T-helper 1 cell (primary cell): ENCODE results near the gene MYL6.
"Not testable (repeated sequence)": the region's sequence is repeated elsewhere in the genome, so short reads cannot be mapped to it uniquely, and the experiment has no call there.

Experiments used
- DNase-seq, 5 donors: peaks; one replicate each; pipeline ENCODE4 v3.0.0-alpha.2; 2012 to 2020

Gene MYL6

GRCh38 chr12:56156464-56157200, 1.5 kb upstream of the MYL6 start:
- DNase-seq: not testable (repeated sequence)

DNA sequence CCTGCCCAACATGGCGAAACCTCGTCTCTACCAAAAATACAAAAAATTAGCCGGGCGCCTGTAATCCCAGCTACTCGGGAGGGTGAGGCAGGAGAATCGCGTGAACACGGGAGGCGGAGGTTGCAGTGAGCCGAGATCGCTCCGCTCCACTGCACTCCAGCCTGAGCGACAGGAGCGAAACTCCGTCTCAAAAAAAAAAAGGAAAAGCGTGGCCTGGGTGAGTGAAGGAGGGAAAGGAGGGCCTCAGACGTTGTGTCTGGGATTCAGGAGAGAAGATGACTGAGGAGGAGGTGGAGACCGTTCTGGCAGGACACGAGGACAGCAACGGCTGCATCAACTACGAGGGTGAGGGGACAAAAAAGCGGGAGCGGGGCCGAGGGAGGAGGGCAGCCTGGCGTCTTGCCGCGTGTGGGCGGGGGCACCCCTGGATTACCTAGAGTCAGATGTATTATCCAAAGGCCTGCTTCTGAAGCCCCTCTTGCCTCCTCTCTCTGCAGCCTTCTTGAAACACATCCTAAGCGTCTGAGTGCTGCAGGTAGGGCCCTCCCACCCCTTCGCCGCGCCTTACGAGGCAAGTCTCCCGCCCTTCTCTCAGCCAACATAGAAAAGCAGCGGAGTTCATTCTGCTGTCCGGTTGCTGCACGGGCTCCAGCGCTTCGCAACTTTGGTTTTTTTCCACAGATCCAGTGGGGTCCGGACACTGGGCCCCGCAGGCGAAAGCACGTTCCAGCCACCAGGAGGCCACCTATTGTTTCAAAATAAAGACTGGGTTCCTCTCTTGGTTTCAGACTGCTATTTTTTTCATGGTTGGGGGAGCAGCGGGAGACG, 744 bp upstream of the MYL6 start:
- DNase-seq: peak; percentile 19 to 72 (median 42)

GRCh38 chr12:56158926-56159461, 835 bp downstream of the MYL6 start:
- DNase-seq: peak in 1 of 5 donors; percentile 42

- DNase-seq: no peak
These were observed 1.5 kb downstream of the MYL6 start for GRCh38 chr12:56159482-56160192.

DNA sequence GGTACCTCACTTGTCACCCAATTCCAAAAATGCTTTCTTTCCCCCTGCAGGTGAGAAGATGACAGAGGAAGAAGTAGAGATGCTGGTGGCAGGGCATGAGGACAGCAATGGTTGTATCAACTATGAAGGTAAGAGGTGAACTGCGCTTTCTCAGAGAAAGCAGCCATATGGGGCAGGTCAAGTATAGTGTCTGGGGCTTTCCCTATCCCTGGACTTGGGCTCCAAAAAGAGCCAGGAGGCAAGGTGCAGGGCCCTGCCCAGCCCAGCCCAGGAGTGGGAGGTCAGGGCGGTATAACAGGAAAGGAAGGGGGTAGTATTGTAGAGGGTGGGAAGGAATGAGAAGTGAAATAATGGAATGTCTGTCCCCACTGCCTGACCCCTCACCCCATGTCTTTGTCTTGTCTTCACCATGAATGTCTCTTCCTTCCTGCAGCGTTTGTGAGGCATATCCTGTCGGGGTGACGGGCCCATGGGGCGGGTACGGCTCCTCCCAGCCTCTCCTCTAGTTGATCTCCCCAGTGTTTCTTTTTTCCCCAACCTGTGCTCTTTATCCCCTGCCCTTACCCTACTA, 2.1 kb downstream of the MYL6 start:
- peak; percentile 38 to 71 (median 57) for DNase-seq

DNA sequence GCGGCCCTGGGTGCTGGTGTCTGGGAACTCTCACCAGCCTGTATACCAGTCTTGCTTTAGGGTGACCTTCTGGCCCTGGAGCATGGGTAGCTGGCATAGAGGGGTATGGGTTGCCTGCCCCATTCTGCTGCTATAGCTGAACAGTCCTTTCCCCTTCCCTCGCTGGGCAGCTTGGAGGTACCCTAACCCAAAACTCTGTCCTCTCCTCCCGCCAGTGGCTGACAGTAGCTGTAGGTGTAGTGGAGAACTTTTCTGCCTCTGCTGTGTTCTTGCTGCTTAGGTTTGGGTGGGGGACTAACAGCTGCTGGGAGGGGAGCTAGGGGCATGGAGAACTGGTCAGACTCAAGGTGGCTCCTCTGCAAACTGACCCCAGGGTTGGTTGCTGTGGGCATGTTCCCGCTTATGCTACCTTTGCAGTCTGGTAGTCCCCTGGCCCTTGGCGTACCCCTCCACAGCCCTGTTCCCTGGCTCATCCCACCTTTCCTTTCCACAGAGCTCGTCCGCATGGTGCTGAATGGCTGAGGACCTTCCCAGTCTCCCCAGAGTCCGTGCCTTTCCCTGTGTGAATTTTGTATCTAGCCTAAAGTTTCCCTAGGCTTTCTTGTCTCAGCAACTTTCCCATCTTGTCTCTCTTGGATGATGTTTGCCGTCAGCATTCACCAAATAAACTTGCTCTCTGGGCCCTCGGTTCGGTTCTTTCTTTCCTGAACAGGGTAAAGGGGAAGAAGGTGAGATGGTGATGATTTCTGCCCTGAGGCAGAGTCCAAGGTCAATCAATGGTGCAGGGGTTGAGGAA, 2.9 kb downstream of the MYL6 start:
- no peak for DNase-seq

DNA sequence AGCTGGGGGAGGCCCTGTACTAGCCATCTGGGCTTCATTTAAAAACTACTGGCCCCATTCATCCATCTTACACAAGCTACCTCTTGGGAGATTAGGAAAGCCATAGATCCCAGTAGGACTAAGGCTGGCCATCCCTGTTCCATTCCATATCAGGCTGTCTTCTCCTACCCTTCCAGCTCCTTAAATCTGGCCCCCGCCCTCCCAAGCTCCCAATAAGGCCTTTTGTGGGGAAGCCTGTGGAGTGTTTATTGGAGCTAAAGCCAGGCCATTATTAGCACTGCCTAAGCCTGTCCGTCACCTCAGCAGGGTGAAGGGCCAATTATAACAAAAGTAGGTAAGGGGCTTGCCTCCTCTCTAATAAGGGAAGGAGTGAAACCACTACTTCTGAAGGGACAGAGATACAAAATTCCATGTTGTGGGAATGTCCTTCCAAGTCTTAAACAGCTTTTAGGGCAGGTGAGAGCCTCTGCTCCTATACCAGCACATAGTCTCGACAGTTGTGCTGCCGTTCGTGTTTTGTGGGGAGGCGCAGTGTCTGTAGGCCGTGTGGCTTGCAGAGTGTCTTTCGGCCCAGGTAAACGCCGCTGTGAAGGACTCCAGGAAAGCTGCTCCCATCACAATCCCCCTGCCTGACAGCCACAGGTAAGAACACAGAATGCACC, 3.7 kb downstream of the MYL6 start:
- DNase-seq: no peak

DNA sequence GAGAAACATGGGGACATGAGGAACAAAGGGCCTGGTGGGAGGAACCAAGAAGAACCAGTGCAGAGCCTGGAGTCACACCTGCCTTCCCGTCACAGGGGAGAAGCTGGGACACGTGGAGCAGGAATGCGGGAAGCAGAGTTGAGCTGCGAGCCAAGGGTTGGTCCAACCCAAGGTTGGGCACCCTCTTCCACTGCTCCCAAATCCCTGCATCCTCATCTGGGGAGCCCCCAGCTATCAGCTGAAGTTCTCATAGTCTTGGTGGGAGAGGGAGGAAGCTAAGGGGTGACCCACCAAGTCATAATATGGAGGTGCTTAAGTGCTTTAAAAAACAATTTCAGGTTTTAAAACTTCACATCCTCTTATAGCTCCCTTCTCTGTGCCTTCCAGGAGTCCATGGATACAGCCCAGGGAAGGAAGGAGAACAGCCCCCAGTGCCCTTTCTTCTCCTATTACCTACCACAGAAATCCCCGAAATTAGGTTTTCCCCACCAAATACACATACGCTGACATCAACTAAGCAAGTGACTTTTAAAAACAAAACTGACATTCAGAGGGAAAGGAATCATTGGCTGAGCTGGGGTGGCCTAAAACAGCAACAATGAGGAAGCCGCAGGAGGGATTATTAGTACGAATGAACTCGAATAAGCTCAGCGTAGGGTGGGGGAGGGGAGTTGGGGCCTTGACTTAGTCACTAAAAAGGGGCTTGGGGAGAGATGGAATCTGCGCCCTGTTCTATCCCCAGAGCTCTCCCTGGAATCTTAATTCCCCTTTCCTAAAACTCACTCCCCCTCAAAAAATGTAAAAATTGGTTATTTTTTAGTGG, 4.5 kb downstream of the MYL6 start:
- no peak for DNase-seq

- DNase-seq: no peak
These were observed 5.6 kb downstream of the MYL6 start for GRCh38 chr12:56163533-56164344.

DNA sequence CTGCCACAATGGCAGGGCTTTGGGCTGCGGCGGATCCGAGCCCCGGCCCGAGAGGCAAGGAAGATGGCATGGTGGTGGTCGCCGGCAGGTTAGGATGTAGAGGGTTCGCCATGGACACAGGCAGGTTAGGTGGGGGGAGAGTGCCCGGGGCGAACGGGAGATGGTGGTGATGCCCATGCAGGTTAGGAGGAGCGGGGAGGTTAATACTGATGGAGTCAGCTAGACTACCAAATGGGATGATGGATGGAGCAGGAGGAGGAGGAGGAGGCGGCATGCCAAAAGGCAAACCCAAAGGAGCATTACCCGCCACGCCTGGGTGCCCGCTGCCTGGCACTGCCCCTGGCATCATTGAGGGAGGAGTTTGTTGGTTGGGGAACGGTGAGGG, 6.2 kb downstream of the MYL6 start:
- no peak for DNase-seq

DNA sequence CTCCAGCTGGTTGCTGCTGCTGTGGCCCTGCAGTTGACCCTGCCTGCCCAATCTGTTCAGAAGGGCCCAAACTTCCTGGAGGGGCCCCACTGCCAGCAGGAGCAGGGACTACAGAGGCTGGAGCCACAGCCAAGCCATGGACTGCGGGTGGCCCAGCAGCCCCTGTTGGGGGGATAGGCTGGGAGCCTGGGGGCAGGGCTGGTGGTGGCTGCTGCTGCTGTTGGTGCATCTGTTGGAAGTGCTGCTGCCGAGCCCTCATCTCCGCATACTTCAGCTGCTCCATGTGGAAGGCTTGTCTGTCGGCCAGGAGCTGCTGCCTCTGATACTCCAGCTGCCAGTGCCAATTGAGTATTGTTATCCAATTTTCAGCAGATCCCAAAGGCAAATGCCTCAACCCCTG, 7.2 kb downstream of the MYL6 start:
- DNase-seq: no peak

DNA sequence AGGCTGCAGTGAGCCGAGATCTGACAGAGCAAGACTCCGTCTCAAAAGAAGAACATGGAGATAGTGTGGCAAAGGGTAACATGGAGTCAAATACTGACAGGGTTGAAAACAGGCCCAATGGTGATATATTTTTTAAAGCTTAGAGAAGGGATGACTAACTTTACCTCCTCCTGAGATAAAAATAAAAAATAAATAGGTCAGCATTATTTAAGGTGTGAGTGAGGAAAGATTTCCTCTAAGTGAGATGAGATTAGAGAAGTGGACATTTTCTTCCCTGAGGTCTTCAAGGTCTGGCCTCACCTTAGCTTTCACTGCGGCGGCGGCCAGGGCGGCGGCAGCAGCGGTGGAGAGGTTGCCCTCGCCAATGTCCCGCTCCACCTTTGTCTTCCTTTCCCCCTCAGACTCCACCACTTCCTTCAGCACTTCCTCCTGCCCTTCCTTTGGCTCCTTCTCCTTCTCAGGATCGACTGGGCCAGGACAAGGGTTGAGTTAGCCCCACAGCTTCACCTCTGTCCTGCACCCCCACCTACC, 11.1 kb downstream of the MYL6 start:
- DNase-seq: no peak

- no peak for DNase-seq
These were observed 14.7 kb downstream of the MYL6 start for GRCh38 chr12:56172839-56173238.

DNA sequence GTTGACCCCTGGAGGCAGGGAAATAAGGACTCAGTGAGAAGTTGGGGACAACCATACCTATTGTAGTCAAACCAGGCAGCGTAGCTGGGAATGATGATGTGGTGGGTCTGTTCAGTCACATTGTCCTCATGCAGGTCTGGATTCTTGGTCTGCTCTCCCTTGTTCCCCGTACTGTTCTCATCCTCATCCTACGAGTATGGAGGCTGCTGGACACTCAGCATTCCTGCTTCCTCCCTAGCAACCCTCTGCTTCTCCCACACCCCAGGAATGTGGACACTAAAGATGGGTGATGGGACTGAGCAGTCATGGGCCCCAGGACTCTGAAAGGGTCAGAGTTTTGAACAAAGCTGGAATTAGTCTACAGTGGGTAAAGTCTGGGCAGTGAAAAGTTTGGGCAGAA, 20.2 kb downstream of the MYL6 start:
- DNase-seq: no peak

- DNase-seq: no peak
These were observed 28.8 kb downstream of the MYL6 start for GRCh38 chr12:56186957-56187356.

GRCh38 chr12:56188131-56188777, 30.1 kb downstream of the MYL6 start:
- no peak for DNase-seq

DNA sequence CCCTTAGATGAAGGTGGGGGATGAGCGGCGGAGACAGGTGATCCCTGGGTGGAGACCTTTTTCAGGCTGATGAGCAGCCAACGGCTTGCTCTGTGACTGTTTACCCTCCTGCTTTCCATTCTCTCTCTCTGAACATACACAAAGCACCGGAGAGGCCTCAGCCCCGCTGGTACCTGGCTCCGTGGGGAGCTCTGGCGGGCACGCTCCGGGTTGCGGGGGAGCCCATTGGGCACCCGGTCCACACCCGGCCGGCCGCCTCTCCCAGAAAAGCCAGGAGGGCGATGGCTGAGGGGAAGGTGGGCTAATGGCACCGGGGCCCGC, 30.6 kb downstream of the MYL6 start:
- DNase-seq: no peak

DNA sequence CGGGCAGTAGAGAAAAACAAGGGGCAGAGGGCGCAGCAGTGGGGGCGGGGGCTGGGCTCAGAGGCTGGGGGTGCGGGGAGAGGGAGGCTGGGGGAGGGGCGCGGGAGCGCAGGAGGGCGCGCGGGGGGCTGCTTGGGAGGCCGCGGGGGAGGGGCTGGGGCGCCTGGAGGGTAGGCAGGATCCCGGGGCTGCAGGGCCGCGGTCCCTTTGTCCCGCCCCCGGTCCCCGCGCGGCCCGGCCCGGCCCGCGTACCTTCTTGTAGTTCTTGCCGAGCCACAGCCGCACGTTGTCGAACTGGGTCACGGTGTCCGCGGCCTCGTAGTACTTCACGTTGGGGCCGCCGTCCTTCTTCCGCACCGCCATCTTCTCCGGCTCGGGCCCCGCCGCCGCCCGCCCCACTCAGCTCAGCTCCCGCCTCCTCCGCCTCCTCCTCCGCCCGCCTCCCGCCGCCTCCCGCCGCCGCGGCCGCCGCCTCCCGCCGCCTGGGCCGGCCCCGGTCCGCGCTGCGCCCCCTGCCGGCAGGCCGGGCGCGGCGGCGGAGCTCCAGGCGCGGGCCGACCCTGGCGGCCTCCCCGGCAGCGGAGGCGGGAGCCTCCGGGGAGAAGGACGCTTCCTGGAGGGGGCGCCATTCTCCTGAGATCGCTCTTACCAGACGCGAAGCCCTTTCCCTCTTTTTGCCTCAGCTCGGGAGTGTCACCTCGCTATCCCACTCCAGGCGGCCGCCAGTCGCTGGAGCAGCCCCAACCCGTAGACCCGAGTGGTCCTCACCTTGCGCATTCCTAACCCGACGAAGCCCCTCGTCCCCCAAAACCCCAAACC, 31.1 kb downstream of the MYL6 start, which contains the start of gene SMARCC2:
Gene SMARCC2 (minus strand): TSS at position 385 of the 819 bp plus-strand sequence. CDS start 22 bp downstream, at position 363.
- peak; percentile 78 to 88 (median 84) for DNase-seq
